NCI-H1092 (cell line): ENCODE measurements around the gene BABAM2.

Source experiments
- DNase-seq: peaks from one replicate; lab custom pipeline; 2025; lab: John Stamatoyannopoulos, UW

The BABAM2 gene

DNA sequence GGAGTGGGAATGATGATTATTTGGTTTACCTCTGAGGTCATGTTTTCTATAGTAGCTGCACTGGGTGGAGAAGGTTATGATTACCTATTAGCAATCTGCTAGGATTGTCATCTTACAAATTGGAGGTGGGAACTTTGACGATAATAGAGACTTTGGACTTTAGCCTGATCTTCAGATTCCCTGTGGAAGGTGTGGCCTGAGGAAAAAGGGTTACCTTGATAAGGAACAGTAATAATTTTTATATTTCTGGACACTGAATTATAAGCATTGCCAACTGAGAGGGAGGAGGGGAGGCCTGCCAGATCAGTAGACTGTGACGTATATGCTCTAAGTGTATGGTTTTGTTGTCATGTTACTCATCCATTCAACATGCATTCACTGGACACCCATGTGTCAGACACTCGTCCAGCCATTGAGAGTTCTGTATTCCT, 318.7 kb downstream of the BABAM2 start:
- DNase-seq, result no peak

DNA sequence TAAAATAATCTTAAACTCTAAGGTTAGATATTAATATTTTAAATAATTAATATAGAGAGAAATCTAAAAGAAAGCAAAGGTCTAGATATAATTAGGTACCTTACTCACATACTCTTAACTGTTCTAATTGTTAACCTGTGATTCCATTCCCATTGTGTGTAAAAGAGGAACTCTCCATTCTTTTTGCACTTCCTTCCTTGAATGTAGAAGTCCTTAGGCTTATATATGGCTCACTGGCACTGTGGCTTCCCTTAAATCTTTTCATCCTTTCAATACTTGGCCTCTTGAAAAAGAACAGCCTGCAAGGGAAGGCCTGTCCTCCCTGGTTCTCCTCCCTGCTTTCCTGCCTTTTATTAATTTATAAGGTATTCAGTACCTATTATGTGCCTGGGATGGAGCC, 319.3 kb downstream of the BABAM2 start:
- DNase-seq, result no peak

DNA sequence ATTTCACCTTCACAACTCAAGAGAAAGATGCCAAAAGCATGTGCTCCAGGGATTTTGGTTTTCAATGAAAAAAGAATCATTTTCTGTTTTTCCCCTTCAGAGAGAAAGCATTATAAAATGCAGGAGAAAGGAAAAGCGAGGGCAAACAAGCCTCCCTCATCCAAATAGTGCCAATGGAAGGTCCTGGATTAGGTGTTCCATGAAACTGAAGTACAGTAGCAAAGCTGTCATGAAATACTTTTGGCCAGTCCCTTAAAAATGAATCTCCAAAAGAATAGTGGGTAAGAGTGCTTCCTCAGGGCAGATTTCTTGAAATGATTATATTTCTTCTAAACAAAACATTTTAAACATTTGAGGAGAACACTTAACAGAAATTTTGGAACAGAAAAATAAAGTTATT, 320.0 kb downstream of the BABAM2 start:
- DNase-seq, result no peak

DNA sequence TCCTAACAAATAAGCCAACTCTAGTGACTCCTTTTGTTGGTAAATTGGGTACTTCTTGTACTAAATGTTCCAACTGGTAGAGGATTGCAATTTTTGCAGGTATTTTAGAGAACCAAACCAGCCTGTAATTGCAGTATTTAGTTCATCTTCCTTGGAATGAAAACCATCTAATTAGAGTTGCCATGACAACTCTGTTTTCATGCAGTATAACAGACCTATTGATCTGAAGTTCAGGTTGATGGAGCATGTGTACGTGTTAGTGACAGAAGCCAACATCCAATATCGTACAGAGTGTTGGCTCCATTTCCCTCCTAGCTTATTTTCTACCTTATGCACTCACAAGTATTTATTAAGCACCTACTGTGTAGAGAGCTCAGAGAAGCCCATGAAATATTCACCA, 325.8 kb downstream of the BABAM2 start:
- no peak for DNase-seq

DNA sequence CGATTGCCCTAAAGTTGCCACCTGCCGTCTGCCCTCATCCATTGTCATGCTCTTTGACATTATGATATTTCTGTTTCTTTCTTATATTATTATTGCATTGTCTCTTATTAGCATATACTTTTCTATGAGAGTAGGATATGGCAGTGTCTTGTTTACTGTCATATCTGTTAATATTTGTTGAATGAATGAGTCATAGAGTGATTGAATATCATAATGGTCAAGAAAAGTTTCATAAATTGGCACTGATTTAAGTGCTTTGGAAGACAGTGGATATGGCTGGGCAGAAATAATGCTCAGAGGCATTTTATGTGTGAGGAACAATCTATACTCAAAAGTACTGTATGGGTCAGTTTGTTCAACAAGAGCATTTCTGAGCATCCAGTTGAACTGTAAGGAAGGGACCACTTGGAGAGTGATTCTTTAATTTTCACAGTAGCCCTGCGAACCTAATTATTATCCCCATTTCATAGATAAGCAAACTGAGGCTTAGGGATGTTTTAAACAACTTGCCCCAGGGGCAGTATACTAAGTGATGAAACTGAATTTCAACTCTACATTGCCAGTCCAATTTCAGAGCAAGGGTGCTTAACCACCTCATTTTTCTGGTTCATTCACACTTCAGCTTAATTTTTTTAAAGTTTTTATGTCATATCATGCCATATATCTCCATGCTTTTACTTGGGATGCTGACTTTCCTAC, 326.7 kb downstream of the BABAM2 start:
- DNase-seq, result no peak

DNA sequence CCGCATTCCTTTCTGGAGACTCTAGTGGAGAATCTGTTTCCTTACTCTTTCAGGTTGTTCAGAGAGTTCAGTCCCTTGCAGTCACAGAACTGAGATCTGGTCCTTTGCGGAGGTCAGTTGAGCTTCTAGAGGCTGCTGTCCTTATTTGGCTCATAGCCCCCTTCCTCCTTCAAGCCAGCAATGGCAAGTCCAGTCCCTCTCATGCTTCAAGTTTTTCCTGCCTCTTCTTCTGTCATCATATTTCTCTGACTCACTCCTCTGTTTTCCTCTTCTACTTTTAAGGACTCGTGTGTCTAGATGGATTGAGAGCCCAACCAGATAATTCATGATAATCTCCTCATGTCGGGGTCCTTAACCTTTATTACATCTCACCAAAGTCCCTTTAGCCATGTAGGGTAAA, 328.6 kb downstream of the BABAM2 start:
- no peak for DNase-seq

DNA sequence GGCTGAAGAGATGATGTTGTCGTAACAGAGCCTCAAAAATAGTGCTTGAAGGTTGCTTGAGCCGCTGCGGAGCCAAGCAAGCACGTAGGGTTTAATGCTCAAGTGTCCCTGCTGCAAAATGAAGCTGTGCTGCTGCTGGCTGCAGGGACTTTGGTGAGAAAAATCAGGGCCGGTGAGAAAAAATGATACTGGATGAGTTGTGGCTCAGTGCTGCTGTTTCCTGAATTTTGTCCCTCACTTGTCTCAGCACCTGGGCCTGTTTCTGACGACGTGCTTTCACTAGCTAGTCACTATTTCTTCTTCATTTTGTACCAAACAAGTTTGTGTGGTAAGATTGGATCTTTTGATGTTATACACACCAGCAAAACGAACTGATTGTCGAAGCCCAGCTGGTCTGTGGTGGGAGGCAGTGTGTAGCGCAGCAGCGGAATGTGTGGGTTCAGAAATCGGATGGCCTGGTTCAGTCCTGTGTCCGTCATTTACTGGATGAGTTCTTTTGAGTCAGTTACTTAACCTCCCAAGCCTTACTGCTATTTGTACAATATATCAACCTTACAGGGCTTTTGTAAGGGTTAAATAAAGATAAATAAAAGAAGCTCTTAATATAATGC, 329.3 kb downstream of the BABAM2 start:
- DNase-seq, result no peak

DNA sequence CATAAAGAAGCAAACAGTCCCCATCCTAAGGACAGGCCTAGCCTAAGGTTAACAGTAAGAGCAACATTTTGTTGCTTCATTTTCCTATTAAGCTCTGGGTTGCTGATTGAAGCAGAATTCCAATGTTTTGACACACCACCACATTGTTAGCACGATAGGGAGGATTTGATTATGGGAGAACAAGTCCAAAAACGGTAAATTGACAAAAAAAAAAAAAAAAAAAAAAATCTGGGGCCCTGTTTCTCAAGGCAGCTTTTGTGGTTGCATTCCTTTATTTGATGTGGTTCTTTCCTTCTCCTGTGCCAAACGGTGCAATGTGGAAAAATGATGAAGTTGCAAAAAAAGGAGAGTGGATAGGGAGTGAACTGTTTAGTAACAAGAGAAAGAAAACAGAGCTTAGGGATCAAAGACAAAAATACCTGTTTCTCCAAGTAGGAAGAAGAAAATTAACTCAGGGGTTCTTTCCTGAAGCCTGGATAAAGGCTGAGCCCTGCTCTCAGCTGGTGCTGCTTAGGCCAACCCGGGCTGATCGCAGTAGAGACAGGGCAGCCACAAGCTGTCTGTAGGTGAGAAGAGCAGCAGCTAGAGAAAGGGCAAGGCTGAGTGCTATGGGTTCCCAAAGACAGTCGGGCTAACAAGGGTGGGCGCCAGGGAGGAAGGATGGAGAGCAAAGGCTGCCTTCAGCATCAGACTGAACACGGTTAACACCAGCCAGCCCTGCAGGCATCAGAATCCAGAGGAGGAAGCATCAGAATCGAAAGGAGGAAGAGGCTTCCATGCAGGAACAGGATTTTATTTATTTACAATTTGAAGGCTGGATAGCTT, 334.3 kb downstream of the BABAM2 start:
- DNase-seq, result no peak

DNA sequence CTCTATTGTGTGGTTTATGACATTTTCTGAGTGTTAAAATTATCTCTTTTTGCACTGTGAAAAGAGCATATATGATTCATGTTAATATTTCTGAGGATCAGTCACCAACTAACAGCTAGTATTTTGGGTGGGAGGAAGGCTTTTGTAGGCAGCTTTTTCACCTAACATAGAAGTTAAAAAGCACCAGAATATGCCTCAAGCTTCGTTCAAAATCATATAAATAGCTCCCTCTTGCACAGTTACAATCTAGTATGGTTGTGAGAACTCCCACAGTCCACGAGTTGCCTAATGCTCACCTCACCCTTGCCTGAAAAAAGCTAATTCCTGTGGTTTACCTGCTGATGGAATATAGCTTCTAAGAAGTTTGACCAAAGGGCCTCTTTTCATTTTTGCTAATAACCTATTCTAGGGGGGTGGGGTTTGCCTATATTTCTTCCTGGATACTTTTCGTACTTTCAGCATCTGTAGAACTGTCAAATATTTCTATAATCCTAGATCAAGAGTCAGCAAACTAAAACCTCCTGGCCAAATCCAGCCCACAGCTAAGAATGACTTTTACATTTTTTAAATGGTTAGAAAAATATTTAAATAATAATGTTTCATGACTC, 335.0 kb downstream of the BABAM2 start:
- DNase-seq, result no peak

DNA sequence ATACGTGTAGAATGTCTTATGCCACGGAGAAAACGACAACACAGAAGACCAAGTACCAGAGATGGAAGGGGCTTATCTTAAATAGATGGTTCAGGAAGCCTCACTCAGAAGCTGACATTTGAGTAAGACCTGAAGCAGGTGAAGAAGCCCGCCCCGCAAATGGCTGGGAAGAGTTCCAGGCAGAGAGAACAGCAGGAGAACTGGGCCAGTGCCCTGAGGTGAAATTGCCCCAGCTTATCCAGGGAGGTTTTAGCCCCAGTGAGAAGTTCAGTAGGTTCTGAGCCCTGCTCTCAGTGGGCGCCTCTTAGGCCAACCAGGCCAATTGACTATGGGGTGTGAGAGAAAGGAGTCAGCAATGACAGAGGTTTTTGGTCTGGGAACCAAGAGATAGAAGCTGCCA, 336.0 kb downstream of the BABAM2 start:
- DNase-seq, result no peak

DNA sequence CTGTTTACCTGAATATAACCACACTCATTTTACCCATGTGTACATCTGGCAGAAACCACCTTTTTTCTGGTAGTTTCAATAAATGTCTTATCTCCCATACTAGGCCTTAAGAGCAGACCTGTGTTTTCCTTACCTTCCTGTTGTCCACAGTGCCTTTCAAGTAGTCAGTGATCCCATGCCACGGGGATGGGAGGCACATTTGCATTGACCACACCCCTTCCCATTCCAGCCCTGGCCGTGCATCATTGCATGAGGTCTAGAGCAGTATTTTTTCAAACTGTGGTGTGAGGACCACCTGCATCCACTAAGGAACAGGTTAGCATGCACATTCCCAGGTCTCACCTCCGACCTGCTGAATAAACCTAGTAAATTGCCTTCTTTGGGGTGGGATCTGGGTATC, 337.0 kb downstream of the BABAM2 start:
- DNase-seq, result no peak

DNA sequence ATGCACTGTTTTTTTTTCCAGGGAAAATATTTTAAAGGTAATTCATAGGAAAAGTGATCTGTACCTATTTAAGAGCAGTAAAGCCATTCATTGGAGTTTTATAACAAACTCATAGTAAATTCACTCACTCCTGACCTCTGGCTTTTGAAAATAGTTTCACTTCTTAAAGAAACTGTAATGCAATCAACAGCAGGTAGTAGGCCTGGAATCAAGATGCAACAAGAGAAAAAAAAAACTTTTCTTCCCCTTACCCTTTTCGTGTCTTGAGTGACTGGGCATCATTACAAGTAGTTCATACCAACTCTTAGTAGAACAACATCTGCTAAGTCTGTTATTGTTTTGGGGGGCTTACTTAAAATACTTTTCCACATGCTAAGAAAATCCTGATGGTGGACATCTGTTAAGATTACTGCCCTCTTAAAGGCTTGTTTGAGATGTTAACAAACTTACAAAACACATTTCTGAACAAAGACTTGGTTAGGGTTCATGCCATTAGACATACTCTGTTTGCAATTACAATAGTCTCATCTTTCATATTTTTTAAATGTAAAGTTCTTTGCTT, 338.0 kb downstream of the BABAM2 start:
- DNase-seq, result no peak

DNA sequence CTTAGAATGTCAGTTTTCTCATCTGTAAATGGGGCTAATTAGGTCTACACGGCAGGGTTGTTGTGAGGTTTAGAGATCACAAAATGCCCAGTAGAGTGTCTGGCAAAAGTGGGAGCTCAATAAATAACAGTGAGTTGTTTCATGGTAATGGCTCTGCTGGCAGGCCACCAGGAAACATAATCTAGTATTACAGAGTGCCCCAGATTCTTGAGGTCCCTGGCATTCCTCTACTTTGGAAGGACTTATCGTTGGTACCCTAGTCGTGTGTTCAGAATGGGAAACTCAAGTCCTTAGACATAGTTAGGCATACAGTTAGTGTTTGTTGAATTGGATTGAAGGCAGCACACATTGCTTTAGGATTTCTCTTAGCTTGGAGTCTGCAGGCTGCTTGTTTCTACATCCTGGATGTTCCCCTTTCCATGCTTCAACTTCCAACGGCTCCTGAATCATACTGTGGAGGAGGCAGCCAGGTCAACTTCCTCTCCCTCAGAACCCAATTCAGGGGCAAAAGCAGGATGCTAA, 340.6 kb downstream of the BABAM2 start:
- no peak for DNase-seq

DNA sequence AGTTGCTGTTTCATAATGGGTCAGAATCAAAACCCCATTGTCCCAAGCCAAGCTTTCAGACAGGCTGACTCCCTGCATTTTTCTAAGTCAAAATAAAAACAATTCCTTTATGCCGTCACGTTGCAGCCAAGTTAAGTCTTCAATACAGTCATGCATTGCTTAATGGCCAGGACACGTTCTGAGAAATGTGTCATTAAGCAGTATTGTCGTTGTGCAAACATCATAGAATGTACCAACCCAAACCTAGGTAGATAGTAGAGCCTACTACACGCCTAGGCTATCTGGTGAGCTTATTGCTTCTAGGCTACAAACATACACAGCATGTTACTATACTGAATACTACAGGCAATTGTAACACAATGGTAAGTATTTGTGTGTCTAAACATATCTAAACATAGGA, 341.8 kb downstream of the BABAM2 start:
- DNase-seq, result no peak

DNA sequence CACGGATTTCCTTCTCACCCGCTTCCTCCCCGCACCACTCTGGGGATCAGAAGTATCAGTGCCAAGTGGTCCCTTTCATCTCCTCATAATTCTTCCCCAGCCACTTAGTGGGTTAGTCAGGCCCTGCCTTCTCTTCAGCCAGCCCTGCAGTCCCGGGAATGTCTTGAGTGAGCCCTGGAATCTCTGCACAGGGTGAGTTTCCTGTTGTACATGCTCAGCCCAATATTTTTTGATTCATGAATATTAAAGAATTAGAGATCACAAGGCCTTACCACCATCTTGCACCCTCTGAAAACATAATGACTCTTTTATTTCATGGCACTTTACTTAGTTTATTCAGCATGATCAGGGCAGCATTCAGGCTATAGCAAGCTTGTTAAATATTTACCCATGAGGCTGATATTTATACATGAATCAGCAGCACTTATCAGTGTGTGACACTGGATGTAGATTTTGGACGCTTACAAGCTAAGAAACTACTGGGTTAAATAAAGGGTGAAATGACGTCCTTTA, 342.7 kb downstream of the BABAM2 start:
- DNase-seq, result no peak

DNA sequence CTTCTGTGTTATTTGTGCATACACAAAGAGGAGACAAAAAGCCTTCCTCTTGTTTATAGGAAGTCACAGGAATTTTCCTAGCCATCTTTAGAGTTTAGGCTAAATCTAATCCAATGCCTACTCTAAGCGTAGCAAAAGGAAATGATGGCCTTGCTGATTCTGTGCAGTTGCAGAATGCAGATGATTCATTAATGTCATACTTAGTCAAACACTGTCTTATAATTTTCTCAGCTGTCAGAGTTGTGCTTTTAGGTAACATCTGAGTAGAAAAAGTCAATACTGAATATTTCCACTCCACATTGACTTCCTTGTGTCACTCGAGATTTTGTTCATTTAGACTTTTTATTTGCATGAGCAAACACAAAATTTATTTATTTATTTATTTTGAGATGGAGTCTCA, 344.3 kb downstream of the BABAM2 start:
- DNase-seq, result no peak

DNA sequence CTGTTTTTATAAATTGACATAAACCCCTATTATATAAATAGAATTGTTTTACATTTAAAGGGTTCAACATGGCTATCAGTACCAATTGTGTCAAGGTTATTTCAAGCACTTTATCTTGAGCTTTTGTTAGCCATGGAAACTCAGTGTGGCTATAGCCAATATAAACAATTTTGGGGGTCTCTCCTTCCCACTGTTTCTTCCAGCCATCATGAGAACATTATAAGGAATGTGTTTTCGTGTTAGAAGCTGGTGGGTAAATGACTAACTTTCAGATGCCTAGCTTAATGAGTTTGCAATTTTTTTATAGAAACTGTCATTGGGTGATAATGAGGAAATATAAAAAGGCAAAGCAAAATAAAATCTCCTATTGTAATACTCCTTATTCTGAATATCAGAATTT, 348.7 kb downstream of the BABAM2 start:
- no peak for DNase-seq

DNA sequence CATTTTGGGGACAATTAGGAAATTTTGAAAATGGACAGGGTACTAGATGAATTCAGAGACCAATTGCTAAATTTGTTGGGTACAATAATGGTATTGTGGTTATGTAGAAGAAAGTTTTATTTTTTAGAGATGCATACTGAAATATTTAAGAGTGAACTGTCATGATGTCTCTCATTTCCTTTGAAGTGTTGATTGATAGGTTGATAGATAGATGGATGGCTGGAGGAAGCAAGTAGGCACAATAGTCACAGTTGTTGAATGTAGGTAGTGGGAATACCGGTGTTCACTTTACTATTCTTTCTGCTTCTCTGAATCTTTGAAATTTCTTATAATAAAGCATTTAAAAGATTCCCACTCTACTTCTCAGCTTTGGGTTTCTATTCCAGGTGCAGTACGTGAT, 350.4 kb downstream of the BABAM2 start:
- no peak for DNase-seq

DNA sequence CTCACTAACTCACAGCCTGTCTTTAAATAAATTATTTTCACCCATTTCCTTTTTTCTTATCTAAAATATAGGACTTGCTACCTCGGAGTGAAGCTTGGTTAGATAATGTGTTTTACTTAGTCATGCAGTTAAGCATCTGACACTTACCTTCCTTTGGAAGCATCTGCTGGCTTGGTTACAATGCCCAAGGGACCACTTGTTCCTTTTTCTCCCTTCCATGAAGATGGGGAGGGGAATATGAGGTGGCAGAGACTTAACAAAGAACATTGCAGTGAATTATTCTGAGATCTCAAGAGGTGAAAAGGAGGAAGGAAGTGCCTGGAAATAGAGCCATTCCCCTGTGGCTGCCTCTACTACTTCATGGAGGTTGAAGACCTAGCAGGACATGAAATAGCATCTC, 356.8 kb downstream of the BABAM2 start:
- no peak for DNase-seq

DNA sequence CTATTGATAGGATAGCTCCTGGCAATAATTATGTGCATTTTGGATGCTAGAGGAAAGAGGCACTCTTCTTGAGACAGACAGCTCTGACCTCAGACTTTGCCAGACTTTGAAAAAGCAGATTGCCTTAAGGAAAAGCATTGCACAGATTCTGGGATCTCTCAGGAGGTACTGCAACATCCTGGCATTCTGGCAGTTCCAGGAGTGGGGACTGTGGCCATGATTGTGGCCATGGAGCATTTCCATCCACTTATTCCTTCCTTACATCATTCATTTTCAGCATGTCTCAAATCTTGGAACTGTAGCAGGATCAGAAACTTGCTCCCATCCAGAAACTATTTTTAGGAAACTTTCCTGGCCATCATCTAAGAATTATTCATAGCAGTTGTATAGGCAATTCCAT, 357.2 kb downstream of the BABAM2 start:
- no peak for DNase-seq

DNA sequence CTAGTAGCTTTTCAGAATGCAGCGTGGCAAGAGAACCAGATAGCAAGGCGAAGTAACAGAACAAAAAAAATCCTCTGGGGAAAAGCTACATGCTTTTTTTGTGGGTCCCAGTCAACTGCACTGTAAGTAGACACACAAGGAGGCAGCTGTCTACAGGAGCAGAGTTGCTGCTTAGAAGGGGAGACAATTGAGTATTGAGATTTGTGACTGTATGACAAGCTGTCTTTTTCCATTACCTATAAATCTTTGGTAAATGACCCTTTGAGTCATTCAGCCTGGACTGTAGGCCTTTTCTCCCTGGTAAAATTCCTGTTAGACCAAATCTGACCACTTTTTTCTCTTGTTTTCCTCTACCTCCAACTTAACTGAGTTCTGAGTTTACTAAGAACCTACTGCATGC, 358.0 kb downstream of the BABAM2 start:
- no peak for DNase-seq

DNA sequence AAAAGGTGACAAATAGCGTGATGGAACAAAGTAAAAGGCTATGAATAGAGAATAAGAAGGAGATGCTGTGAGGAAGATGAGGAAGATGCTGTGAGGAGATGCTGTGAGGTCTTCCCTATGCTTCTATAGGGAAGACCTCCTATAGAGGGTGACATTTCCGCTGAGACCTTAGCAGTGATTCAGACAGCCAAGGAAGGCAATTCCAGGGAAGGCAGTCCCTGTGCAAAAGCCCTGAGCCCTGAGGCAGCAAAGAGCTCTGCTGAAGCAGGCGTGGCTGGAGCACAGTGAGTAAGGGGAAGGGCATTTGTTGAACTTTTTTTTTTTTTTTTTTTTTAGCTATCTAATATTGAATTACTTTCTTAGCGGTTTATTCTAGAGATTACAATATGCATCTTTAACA, 359.5 kb downstream of the BABAM2 start:
- DNase-seq, result no peak
